Spleen (tissue), 7 donors: Measurements from ENCODE around the gene TCAIM.

Experiments
- CTCF ChIP-seq, 11 experiments: fragments of 200-600 bp in 7 of 11; fragments of 450-650 bp in 4 of 11; sonication (generic) in 4 of 11; IDR thresholded peaks in 8 of 11; conservative IDR thresholded peaks in 3 of 11; 1 replicate in 7 of 11; 2 replicates in 4 of 11; pipeline versions ENCODE4 v1.4.0 to v1.8.0; 2016 to 2021; ENCODE audit warnings: antibody characterized with exemption in 11 of 11, inconsistent platforms in 4 of 11, mild to moderate bottlenecking in 1 of 11
- POLR2A ChIP-seq, 3 donors: fragments of 450-650 bp; IDR thresholded peaks; one replicate each; pipeline ENCODE4 v1.5.1; 2017; ENCODE audit warnings: antibody characterized with exemption in 3 of 3, mild to moderate bottlenecking in 1 of 3
- donor health status: DM: no; HTN: no; CAD: no; lungs with moderate emphysema.
- donor health status: DM: no; HTN: no; CAD: no.
- donor health status: DM: no; HTN: no; CAD: no.

GRCh38 chr3:44454258-44454657 lies 115.7 kb downstream of the TCAIM start:
- TF ChIP-seq CTCF (IDR thresholded peaks at IDR 0.05 in 8 of 11, conservative IDR thresholded peaks at IDR 0.05 in 3 of 11) (no peak), POLR2A (IDR thresholded peaks at IDR 0.05) (no peak)
